Stimulated activated CD4-positive, alpha-beta T cell treated with anti-CD3 and anti-CD28 coated beads, Interleukin-1b, Interleukin-23, amount 100 ng/mL, for 1 hour (primary cell): Measurements from ENCODE around the gene GRB10.
"Not testable (repeated sequence)": the region's sequence is repeated elsewhere in the genome, so short reads cannot be mapped to it uniquely, and the experiment has no call there.

Experiments
- DNase-seq, 2 donors: peaks; one replicate each; pipeline ENCODE4 v3.0.0-alpha.2; 2020; ENCODE audit warnings: low read depth in 2 of 2

Gene GRB10

DNA sequence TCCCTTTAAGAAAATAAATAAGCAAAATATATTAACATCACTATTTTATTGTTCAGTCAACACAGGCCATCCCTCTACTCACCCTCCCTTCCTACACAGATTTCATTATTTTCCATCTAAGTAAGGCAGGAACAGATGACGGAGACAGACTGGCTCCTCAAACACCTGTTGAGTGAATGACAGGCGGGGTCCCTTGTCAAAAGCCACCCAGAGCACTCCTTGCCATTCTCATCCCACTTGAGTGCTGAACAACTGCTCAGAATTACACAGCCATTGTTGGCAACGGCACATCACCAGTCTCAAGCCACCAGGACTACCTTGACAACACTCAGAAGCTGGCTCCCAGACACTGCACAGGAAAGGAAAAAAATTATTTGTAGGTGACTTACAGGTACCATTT, 3.3 kb downstream of the GRB10 start:
- DNase-seq: no peak

DNA sequence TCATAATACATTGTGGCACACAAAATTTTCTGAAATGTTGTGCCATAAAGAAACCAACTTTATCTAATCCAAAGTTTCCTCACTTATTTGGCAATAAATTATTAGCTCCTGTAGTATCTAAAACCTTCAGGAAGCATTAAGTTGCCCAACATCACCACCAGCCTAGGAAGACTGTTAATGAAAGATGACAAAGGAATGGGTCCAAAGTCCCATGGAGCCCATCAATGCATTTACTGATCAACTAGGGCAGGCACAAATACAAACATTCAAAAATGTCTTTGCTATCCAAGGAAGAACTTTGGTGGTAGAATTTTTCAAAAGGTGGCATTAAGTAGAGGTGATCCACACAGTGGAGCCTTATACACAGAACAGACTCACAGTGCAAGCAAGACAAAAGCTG, 4.5 kb downstream of the GRB10 start:
- DNase-seq: no peak

DNA sequence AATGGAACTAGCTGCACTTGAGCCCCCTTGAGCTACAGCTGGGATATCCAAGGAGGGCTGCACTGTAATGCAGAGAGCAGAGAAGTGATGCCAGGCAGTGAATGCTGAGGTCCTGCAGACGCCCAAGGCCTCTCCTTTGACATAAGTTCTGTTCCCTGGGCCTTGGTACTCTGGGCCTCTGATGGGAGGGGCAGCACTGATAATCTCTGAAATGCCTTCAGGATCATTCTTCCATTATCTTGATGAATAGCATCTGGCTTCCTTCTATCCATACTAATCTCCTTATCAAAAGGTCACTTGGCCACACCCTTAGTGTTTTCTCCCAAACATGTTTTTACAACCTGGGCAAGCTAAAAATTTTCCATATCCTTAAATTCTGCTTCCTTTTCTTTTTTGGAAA, 6.9 kb downstream of the GRB10 start:
- no peak for DNase-seq

DNA sequence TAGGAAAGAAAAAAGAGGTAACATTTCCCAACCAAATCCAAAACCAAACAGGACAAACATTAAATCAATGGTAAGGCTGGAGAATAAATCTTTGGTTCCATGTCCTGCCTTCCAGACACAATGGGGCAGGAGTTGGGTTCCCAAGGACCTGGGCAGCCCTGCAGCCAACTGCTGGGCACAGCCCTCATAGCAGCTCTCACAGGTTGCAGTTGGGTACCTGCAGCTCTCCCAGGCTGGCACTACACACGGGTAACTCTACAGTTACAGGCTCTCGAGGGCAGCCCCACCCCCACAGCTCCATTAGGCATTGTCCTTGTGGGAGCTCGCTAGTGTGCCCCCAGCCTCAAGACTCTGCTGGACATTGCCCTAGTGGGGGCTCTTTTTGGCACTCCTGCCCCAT, 7.5 kb downstream of the GRB10 start:
- no peak for DNase-seq

- no peak for DNase-seq
These were observed 8.4 kb downstream of the GRB10 start for GRCh38 chr7:50774319-50774718.

DNA sequence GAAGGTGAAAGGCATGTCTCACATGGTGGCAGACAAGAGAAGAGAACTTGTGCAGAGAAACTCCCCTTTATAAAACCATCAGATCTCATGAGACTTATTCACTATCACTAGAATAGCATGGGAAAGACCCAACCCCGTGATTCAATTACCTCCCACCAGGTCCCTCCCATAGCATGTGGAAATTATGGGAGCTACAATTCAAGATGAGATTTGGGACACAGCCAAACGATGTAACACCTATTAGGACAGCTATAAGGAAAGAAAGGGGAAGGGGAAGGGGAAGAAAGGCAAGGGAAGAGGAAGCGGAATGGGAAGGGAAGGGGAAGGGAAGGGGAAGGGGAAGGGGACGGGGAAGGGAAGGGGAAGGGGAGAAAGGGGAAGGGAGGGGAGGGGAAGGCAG, 9.6 kb downstream of the GRB10 start:
- DNase-seq: not testable (repeated sequence)

DNA sequence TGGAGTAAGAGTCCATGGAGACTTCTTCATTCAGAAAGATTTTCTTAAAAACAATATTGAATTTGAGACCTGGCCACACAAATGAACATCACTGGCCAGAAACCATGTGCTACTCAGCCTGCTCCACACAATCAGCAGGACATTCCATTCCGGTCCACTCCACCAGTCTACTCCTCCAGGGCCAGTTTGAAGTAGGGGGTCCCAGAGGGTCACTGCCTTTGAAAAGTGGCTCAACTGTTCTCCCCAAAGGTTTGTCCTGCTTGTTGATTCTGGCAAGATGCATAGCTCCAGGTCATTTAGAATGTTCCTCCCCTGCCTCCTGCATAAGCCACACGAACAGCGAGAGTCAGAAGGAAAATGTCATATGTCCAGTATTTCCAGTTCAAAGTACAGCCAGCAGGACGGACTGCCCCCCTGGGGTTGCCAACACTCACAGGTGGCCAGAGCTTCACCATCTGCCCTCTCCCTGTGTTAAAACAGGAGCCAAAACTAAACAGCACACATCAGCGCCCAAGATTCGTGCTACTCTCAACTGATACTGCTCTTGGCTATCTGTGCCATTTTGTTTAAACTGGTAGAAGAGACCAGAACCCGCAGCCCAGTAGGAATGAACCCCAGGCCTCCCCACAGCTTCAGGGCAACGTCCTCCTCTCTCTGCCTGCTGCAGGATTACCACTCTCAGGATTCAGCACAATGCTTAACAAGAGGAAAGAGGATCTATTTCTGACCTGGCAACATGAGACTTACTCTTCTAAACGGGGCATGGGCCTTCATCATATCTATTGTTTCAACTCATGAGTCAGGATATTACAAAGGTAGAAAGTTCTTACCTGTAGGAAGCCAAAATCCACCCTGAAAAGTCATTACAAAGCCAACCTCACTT, 11.3 kb downstream of the GRB10 start:
- no peak for DNase-seq

DNA sequence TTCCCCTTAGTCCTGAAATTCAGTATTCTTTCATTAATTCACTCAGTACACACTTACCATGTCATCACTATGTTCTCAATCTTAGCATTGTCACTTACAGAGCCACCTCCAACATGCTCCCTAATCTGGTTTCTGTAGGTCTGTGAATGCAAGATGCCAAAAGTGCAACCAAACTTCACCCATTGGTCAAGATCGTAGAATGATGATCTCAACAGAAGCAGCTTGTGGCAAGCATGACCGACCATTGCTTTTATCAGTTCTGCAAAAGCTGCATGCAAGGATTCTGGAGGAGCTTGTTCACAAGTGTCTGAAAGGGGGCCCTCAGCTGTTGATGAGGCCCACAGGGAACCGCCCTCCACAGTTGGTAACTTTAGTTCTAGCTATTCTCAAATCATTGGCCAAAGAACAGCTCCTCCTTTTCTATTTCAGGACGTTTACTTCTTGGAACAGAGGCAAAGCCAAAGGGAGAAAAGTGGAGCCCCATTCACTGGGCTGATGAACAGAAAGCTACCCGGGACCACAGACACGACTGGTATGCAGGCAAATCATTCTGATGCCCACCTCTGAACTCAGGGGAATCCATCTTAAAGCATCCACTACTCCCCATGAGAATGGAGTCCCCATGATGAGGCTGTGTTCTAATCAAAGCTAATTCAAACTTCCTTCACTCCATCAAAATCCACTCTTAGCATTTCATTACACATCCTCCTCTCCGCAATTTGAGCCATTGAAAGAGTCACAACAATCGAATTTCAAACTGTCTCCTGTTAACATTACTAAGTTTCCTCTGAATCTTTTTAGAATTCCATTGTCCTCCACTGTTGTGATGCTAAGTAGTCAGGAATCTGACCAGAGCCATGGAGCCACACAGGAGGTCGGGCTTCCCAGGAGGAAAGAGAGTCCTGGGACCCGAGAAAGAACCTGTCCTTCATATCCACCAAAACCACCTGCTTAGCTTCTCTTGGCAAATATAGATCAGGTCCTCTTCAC, 13.9 kb downstream of the GRB10 start:
- no peak for DNase-seq

GRCh38 chr7:50766849-50767207, 15.9 kb downstream of the GRB10 start:
- DNase-seq: no peak

DNA sequence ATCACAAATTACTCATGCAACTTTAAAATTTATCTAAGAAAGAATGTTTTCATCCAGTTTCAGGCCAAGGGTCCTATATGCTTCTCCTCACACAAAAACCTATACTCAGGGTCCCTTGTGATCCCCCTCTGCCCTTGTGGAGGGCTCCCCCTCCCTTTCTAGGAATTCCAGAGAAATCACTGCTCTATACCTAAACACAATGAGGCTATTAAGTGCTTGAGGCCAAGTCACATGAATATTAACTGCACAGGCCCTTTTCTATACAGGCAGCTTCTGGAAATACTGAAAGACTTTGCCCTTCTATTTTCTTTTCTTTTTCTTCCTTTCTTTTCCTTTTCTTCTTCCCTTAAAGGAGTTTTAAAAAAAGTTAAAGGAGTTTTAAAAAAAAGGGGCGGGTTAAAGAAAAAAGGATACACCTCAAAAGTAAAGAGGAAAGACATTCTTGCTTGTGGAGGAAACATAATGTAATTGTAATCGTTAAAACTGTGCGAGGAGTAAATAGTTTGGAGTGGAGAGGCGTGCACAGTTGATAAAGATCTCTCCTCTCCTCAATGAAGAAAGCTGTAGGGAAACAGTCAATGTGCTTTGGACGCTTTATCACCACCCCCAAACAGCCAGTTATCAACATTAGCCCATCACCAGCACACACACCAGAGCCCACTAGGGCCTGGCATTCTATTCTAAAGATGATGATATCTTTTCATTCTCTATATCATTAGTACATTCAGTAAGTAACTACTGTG, 16.4 kb downstream of the GRB10 start:
- DNase-seq: no peak

GRCh38 chr7:50762337-50762736, 20.4 kb downstream of the GRB10 start:
- DNase-seq: no peak

GRCh38 chr7:50761713-50762112, 21.0 kb downstream of the GRB10 start:
- DNase-seq: no peak

DNA sequence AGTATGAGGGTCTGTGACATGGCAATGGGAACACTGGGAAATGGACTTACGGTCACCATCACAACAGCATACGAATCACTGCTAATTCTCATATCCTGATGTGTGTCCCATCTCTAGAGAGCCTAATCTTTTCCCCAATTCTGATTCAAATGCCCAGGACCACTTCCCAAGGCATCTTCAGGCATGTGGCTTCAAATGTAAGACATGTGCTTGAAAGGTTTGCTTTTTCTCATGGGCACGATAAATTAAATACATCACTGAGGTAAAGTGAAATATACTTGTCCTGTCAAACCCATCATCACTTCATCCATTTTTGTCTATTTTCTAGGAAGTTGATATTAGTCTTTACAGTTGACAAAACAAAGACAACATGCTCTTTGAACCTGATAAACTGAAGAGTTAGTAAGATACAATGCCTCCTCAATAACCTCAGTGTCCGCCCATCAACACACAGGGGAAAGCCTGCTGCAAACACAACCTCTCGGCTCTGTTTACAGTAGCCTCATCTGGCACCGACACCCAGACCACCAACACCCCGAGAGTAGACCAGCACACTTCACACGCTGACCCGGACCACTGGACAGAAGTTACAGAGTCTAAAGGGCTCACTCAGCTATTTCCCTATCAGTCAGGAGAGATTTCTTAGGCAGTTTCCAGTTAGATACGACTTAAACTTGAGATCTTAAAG, 24.8 kb downstream of the GRB10 start:
- no peak for DNase-seq

DNA sequence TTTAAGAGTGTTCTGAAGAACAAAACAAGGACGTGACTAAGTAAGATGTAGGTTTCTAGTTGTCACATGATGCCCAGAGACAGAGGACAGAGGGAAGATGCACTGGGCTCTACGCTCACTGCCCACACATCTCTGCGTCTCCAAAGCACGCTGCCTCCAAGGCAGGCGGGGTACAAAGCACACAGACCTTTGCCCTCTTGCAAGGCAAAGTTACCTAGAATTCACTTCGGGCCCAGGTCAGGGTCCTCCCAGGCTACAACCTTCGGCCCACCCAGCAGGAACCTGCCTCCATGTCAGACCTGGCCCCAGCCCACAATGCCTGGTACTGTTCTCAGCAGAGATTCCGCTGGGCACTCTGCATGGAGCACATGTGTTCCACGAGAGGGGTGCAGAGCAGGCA, 26.5 kb downstream of the GRB10 start:
- DNase-seq: no peak

- DNase-seq: no peak
These were observed 28.0 kb downstream of the GRB10 start for GRCh38 chr7:50754684-50755083.

DNA sequence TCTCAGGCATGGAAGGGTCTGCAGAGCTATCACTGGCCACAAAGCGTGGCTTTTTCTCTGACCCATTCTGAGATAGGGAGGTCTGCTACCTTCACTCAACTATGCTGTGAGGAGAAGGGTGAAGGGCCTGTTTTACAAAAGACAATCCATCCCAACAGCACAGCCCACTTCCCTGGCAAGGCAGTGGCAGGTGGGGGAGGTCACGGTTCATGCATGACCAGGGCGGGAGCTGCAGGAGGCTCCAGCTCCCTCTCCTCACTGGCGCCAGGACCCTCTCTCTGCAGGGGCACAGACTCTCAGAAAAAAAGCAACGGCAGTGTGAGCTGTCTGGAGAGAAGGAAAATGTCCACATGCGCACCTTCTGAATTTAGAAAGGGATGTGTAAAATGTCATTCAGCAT, 28.5 kb downstream of the GRB10 start:
- no peak for DNase-seq

GRCh38 chr7:50752422-50752821, 30.3 kb downstream of the GRB10 start:
- DNase-seq: no peak

DNA sequence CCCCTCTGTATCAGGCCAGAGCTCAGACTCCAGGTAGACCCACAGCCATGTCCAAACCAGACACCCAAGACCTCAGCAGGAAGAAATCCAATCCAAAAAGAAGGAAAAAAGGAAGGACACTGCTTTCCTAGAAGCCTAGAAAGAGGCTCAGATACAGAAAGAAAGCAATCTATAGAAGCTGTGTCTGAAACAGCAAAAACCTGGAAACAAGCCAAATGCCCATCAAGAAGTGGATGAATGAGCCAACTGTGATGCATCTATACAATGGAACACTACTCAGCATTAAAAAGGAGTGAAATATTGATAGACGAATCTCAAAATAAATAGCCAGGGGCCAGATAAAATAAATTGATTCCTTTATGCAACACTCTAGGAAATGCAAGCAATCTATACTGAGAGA, 31.6 kb downstream of the GRB10 start:
- DNase-seq: no peak

GRCh38 chr7:50749896-50750295, 32.8 kb downstream of the GRB10 start:
- DNase-seq: no peak

GRCh38 chr7:50748472-50748871, 34.2 kb downstream of the GRB10 start:
- no peak for DNase-seq

GRCh38 chr7:50745835-50746234, 36.9 kb downstream of the GRB10 start:
- no peak for DNase-seq

- DNase-seq: no peak
These were observed 37.4 kb downstream of the GRB10 start for GRCh38 chr7:50745336-50745735.
